Measurements from ENCODE around the gene GKAP1. TPM values are rescaled to one million over a fixed set of nuclear protein-coding genes. Genes with fewer than 3 reads are reported as not detected.
"Not testable (repeated sequence)": the region's sequence is repeated elsewhere in the genome, so short reads cannot be mapped to it uniquely, and the experiment has no call there.

The GKAP1 gene
- total RNA-seq, 1 donor from 2014 or later = not detected

GRCh38 chr9:83714329-83714728 lies 103.2 kb downstream of the GKAP1 start:
- Histone ChIP-seq H3K27ac (no peak overlapping the region), H3K9me3 (no peaks in the 10 kb centered on the region), H3K4me1 (no peaks in the 10 kb centered on the region), H3K27me3 (no peaks in the 10 kb centered on the region), H3K36me3 (no peaks in the 10 kb centered on the region), H3K4me3 (no peak overlapping the region)
- TF ChIP-seq CTCF (IDR thresholded peaks at IDR 0.05) = peak in 1 of 3 experiments; percentile 31
- intact Hi-C loops (cut with DNase I) = no loop called here
- no peak for DNase-seq (ENCODE audit: low spot score in 2 of 2)

- peak in 1 of 3 experiments; percentile 11 for TF ChIP-seq CTCF (IDR thresholded peaks at IDR 0.05)
- intact Hi-C loops (cut with DNase I) = loop anchor here (1.0 to 10.0 kb wide), 5 partner anchors 86 to 374 kb away; partner anchors contain the start of genes GKAP1, HNRNPK, IDNK and KIF27
Observed at GRCh38 chr9:83708515-83709158, 108.9 kb downstream of the GKAP1 start.

GRCh38 chr9:83707768-83708514 lies 109.6 kb downstream of the GKAP1 start, which contains the start of gene UBQLN1:
Gene UBQLN1, minus strand, starts transcription at chr9:83707958. Its CDS starts 279 bp downstream, at chr9:83707679.
- H3K27me3 ChIP-seq = no peaks in the 10 kb centered on the region
- no peaks in the 10 kb centered on the region for H3K9me3 ChIP-seq
- no peaks in the 10 kb centered on the region for H3K36me3 ChIP-seq
- TF ChIP-seq CTCF (IDR thresholded peaks at IDR 0.05) = no peak
- DNase-seq (ENCODE audit: low spot score in 2 of 2) = peak; percentile 72 to 95
- peak within 1 kb of the TSS; percentile 98 to 99 for H3K27ac ChIP-seq
- intact Hi-C loops (cut with DNase I) = loop anchor here (1.0 to 10.0 kb wide), 5 partner anchors 85 to 373 kb away; partner anchors contain the start of genes GKAP1, HNRNPK, IDNK and KIF27
- H3K4me3 ChIP-seq = peak within 1 kb of the TSS; percentile 88 to 96
- no peaks in the 10 kb centered on the region for H3K4me1 ChIP-seq

More at GRCh38 chr9:83708515-83709158, 108.9 kb downstream of the GKAP1 start:
- Histone ChIP-seq H3K9me3 (no peaks in the 10 kb centered on the region), H3K4me1 (no peaks in the 10 kb centered on the region), H3K27me3 (no peaks in the 10 kb centered on the region), H3K36me3 (no peaks in the 10 kb centered on the region), H3K4me3 (peak overlapping the region; percentile 88 to 96), H3K27ac (peak overlapping the region; percentile 98 to 99)
- DNase-seq (ENCODE audit: low spot score in 2 of 2) = peak; percentile 56 to 91

GRCh38 chr9:83707518-83707767 lies 110.1 kb downstream of the GKAP1 start:
- Histone ChIP-seq H3K36me3 (no peaks in the 10 kb centered on the region), H3K27ac (peak overlapping the region; percentile 98 to 99), H3K9me3 (no peaks in the 10 kb centered on the region), H3K27me3 (no peaks in the 10 kb centered on the region), H3K4me3 (peak overlapping the region; percentile 88 to 96), H3K4me1 (no peaks in the 10 kb centered on the region)
- TF ChIP-seq CTCF (IDR thresholded peaks at IDR 0.05) = no peak
- peak; percentile 37 to 89 for DNase-seq (ENCODE audit: low spot score in 2 of 2)
- intact Hi-C loops (cut with DNase I) = loop anchor here (5.0 to 10.0 kb wide), 2 partner anchors 110 to 373 kb away; partner anchors contain the start of gene GKAP1

GRCh38 chr9:83706676-83707517 lies 110.7 kb downstream of the GKAP1 start:
- no peaks in the 10 kb centered on the region for H3K4me1 ChIP-seq
- H3K27me3 ChIP-seq = no peaks in the 10 kb centered on the region
- no peak for TF ChIP-seq CTCF (IDR thresholded peaks at IDR 0.05)
- peak overlapping the region; percentile 98 to 99 for H3K27ac ChIP-seq
- H3K9me3 ChIP-seq = no peaks in the 10 kb centered on the region
- intact Hi-C loops (cut with DNase I) = loop anchor here (5.0 to 10.0 kb wide), 2 partner anchors 110 to 372 kb away; partner anchors contain the start of gene GKAP1
- peak overlapping the region; percentile 88 to 96 for H3K4me3 ChIP-seq
- peak in 1 of 2 donors; percentile 67 for DNase-seq (ENCODE audit: low spot score in 2 of 2)
- no peaks in the 10 kb centered on the region for H3K36me3 ChIP-seq

- DNase-seq (ENCODE audit: low spot score in 2 of 2); H3K27me3 ChIP-seq; H3K36me3 ChIP-seq; H3K9me3 ChIP-seq; H3K27ac ChIP-seq: not testable (repeated sequence)
- peak overlapping the region in 1 of 2 donors; percentile 96 for H3K4me3 ChIP-seq
- peaks cover 0 to 13% of the 10 kb centered on the region in 2 donors for H3K4me1 ChIP-seq
- intact Hi-C loops (cut with DNase I) = loop anchor here (5.0 to 10.0 kb wide), 2 partner anchors 112 to 370 kb away; partner anchors contain the start of gene GKAP1
Observed at GRCh38 chr9:83705219-83705651, 112.3 kb downstream of the GKAP1 start.
